Heart left ventricle (tissue), 13 donors: ENCODE data around the gene GTF3C1.

ENCODE experiments used
- POLR2A ChIP-seq, 2 donors: fragments of 450-650 bp; IDR thresholded peaks; one replicate each; pipeline ENCODE4 v1.6.1; 2017; ENCODE audit warnings: antibody characterized with exemption in 2 of 2, mild to moderate bottlenecking in 2 of 2, moderate library complexity in 2 of 2
- TF ChIP-seq, protein P1 (sequence below), 12 donors: fragments of 200-600 bp; sonication (generic) in 4 of 12; IDR thresholded peaks; one replicate each; pipeline versions ENCODE4 v1.5.0 to v1.8.0; 2018 to 2022; ENCODE audit warnings: antibody characterized with exemption in 12 of 12, mild to moderate bottlenecking in 5 of 12
- donor health status: ischemic (EF 13 %, LVEDD 7.1; RV severe dilation, severe dysfunction).
- donor health status: DM: no; HTN: yes; CAD: no.
- donor health status: DM: no; HTN: no; CAD: no.
- donor health status: ischemic (EF 25% LVEDD 6.9; RV normal size, moderate dysfunction).
- donor health status: ischemic (EF 25% LVEDD 5.7; RV mildly dilated, moderate dysfunction).
- donor health status: ischemic (EF 35%, LVEDD 5.7; RV mildly dilated, moderate dysfunction).
- donor health status: nonischemic (EF 11% LVEDD 7.7; RV severe dilation, severe dysfunction).
- donor health status: DM: yes; HTN: yes; CAD: no.
- donor health status: PGD.
- donor health status: ischemic (EF 29% LVEDD 5.4; RV normal size, mild dysfunction).
- donor health status: nonischemic (EF 23%, LVEDD 6.1; RV moderate dilation, normal function).

DNA sequence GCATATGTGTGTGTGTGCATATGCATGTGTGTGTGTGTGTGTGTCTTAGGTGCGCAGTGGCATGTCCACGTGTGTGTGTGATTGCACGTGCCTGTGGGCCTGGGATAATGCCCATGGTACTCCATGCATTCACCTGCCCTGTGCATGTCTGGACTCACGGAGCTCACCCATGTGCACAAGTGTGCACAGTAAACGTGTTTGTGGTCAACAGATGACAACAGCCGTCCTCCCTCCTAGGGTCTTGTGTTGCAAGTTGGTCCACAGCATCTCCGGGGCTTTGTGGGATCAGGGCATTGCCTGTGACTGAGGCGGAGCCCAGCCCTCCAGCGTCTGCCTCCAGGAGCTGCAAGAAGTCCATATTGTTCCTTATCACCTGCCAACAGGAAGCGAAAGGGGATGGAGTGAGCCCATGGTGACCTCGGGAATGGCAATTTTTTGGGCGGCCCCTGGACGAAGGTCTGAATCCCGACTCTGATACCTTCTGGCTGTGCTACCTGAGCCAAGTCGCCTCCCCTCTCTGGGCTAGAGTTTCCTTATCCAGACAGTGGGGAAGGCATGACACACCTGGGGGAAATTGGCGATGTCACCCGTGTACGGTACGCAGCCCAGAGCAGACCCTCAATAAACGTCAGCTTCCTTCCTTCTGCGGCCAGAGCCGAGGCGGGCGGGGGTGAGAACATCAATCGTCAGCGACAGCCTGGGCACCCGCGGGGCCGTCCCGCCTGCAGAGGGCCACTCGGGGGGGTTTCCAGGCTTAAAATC, 100.1 kb downstream of the GTF3C1 start:
- TF ChIP-seq, protein P1, sequence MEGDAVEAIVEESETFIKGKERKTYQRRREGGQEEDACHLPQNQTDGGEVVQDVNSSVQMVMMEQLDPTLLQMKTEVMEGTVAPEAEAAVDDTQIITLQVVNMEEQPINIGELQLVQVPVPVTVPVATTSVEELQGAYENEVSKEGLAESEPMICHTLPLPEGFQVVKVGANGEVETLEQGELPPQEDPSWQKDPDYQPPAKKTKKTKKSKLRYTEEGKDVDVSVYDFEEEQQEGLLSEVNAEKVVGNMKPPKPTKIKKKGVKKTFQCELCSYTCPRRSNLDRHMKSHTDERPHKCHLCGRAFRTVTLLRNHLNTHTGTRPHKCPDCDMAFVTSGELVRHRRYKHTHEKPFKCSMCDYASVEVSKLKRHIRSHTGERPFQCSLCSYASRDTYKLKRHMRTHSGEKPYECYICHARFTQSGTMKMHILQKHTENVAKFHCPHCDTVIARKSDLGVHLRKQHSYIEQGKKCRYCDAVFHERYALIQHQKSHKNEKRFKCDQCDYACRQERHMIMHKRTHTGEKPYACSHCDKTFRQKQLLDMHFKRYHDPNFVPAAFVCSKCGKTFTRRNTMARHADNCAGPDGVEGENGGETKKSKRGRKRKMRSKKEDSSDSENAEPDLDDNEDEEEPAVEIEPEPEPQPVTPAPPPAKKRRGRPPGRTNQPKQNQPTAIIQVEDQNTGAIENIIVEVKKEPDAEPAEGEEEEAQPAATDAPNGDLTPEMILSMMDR (IDR thresholded peaks at IDR 0.05) = no peak
- TF ChIP-seq POLR2A (IDR thresholded peaks at IDR 0.05) = no peak
